Measurements from ENCODE around the gene OPALIN. TPM values are rescaled to one million over a fixed set of nuclear protein-coding genes. Genes with fewer than 3 reads are reported as not detected.

The OPALIN gene, protein sequence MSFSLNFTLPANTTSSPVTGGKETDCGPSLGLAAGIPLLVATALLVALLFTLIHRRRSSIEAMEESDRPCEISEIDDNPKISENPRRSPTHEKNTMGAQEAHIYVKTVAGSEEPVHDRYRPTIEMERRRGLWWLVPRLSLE
- not detected for polyA plus RNA-seq (ENCODE audit: insufficient read length)

GRCh38 chr10:96358851-96359540 lies at the start of gene OPALIN:
Gene OPALIN (minus strand): TSS chr10:96359002. CDS start chr10:96358896, 106 bp downstream.
- no peak for DNase-seq

GRCh38 chr10:96408201-96408600 lies 49.4 kb upstream of the OPALIN start:
- DNase-seq: no peak

- no peak for DNase-seq
Measured at GRCh38 chr10:96407560-96408069, 48.8 kb upstream of the OPALIN start.

DNA sequence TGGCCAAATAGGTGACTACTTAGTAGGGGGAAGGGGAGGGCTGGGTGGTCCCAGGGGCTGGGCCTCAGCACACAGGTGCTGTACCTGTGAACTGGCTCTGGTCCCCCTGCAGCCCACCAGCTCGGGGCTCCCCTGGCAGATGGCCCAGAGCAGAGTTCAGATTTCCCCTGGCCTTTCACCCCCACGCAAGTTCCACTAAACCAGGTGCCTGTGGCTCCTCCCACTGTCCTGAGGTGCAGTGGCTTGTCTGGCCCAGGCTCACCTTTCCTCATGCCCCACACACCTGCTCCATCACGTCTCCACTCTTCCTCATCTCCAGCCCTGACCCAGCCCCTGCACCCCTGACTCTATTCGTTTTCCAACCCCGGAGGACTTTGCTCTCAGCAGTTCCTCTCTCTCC lies 47.3 kb upstream of the OPALIN start:
- no peak for DNase-seq

- DNase-seq: no peak
Measured at GRCh38 chr10:96402417-96403305, 43.9 kb upstream of the OPALIN start.

- DNase-seq: no peak
Measured at GRCh38 chr10:96401036-96401435, 42.2 kb upstream of the OPALIN start.

- DNase-seq: no peak
Measured at GRCh38 chr10:96400465-96400864, 41.7 kb upstream of the OPALIN start.

GRCh38 chr10:96397902-96398301 lies 39.1 kb upstream of the OPALIN start:
- DNase-seq: no peak

GRCh38 chr10:96395931-96396877 lies 37.4 kb upstream of the OPALIN start:
- peak; percentile 83 for DNase-seq

- peak; percentile 45 for DNase-seq
Measured at GRCh38 chr10:96390460-96390864, 31.7 kb upstream of the OPALIN start.

- no peak for DNase-seq
Measured at GRCh38 chr10:96389785-96390184, 31.0 kb upstream of the OPALIN start.

DNA sequence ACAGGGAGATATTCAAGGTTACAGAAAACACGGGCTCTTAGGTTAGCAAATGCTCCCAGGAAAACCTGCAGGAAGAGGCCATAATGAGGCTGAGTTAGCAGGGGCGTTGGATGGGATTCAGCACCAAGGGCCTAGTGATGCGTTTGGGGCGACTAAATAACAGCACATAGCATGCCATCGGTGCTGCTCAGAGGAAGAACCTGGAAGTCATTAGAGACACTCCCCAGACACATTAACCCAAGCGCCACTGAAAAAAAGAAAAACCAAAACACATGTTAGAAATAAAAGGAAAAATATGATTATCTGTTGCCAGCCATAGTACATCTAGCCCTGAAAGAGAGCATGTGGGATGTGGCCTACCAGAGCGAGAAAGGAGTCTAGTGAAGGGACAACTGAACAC lies 28.8 kb upstream of the OPALIN start:
- no peak for DNase-seq

- no peak for DNase-seq
Measured at GRCh38 chr10:96387161-96387560, 28.4 kb upstream of the OPALIN start.

- no peak for DNase-seq
Measured at GRCh38 chr10:96384506-96384905, 25.7 kb upstream of the OPALIN start.

- DNase-seq: no peak
Measured at GRCh38 chr10:96380821-96381220, 22.0 kb upstream of the OPALIN start.

- DNase-seq: no peak
Measured at GRCh38 chr10:96379758-96380157, 21.0 kb upstream of the OPALIN start.

GRCh38 chr10:96378741-96379140 lies 19.9 kb upstream of the OPALIN start:
- no peak for DNase-seq

DNA sequence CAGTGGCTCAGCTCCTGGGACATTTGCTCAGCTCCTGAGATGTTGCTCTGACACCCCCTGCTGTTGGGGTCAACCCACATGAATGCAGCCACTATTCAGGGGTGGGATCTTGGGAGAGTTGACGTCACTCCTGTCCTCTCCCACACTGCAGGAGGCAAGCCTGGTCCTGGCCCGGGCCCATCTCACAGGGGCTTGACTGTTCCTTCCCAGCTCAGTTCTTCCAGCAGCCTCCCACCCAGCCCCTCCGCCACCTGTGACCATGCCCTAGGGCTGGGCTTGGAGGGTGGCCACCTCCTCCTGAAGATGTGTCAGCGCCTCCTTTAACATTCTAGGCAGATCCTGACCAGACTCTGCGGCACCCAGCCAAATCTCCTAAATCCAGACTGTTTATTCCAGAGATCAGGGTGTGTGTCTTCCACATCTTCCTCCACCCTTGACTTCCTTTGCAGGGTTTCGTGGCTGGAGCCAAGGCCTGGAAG lies 19.1 kb upstream of the OPALIN start:
- no peak for DNase-seq

GRCh38 chr10:96376483-96376882 lies 17.7 kb upstream of the OPALIN start:
- DNase-seq: no peak

DNA sequence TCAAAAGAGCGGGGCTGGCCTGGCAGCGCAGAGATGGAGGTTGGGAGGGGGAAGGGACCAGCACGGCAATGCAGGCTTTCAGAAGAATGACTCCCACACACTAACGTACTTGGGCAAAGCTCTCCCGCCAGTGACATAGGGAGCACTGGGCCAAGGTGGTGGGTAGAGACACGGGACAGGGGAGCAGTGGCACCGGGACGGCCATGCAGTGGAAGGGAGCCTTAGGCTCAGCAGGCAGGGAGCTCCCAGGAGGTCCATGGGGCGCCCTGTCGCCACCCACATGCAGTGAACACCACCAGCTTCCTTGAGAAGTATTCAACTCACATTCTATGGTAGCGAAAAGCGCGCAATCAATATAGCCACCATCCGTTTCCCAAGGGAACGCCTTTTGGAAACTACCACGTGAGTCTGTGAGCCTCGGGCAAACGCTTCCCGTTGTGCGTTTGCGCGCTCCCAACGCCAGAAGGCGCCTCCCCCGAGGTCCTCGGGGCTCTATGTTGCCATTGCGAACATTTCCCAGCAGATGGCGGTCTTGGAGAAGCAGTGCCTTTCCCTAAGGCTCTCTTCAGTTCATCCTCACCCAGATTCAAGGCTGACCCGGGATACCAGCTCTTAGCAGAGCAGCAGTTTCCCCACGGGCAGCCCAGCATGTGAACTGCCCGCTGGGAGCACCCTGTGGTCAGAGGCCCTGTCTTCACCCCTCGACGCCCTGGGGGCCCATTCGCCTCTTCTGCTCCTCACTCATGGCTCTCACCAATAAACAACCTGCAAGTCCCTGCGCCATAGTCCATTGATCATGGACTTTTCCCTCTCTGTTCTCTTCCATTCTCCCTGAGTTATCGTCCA lies 16.4 kb upstream of the OPALIN start:
- DNase-seq: peak; percentile 86

GRCh38 chr10:96374639-96374984 lies 15.8 kb upstream of the OPALIN start:
- DNase-seq: no peak
